Measurements from ENCODE around the gene SPRYD3.

SPRYD3 gene

DNA sequence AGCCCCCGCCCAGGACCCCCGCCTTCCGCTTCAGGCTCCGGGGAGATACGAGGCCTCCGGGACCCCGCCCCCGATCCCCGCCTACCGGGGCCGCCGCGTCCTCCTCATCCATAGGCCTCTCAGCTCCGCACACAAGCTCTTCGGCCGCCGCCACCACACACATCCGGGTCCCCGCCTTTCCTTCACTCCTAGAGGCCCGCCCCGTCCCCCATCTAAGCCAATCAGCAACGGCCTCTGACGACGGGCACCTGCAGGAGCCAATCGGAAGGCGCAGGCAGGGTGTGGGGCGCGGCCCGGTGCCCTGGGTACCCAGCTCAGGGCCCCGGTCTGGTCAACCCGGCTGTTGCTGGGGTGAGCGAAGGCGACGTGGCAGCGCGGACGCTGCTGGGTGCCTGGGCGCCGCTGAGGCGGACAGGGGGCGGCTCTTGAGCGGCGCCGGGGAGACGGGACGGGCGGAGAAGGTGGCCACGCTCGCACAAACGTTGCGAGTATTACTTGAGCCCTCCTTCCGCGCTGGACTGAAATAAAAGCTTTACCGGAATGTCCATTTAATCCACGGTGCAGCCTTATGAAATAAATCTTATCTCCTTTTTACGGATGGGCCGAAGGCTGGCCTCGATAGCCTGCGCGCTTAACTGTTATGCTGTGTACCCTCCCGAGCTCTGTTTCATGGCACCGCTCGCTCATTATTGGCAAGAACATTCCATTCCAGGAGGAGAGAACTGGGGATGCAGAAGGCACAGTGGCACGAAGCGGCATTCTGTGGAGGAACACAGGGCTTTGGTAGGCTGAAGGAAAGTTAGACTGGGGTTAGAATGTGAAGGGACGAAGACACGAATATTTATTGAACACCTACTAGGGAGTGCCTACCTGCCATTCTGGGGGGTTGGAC, at the start of gene SPRYD3 (continued):
- TF ChIP-seq, protein P1, sequence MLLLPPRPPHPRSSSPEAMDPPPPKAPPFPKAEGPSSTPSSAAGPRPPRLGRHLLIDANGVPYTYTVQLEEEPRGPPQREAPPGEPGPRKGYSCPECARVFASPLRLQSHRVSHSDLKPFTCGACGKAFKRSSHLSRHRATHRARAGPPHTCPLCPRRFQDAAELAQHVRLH (tag by site-specific recombination; IDR thresholded peaks at IDR 0.05): 0 out of 2 replicates have a peak, but pooled peaks have one; percentile 25
- TF ChIP-seq ZBTB8A (tag by site-specific recombination; IDR thresholded peaks at IDR 0.05) (peak; percentile 24), ZNF24 (tag by site-specific recombination; IDR thresholded peaks at IDR 0.05) (no peak), ZNF660 (tag by site-specific recombination; IDR thresholded peaks at IDR 0.05) (peak; percentile 44; the same call in 1 of the 2 replicates), ZNF624 (tag by site-specific recombination; IDR thresholded peaks at IDR 0.05) (no peak), ZNF37A (tag by site-specific recombination; IDR thresholded peaks at IDR 0.05) (no peak), KLF7 (tag by site-specific recombination; IDR thresholded peaks at IDR 0.05; ENCODE audit: borderline replicate concordance) (peak; percentile 11; the same call in 1 of the 2 replicates), ZNF157 (tag by site-specific recombination; IDR thresholded peaks at IDR 0.05) (no peak), IKZF3 (tag by site-specific recombination; IDR thresholded peaks at IDR 0.05) (no peak), ZSCAN16 (tag by site-specific recombination; IDR thresholded peaks at IDR 0.05) (no peak), ZNF654 (tag by site-specific recombination; IDR thresholded peaks at IDR 0.05; ENCODE audit: low read depth) (no peak)
- TF ChIP-seq, protein P2, sequence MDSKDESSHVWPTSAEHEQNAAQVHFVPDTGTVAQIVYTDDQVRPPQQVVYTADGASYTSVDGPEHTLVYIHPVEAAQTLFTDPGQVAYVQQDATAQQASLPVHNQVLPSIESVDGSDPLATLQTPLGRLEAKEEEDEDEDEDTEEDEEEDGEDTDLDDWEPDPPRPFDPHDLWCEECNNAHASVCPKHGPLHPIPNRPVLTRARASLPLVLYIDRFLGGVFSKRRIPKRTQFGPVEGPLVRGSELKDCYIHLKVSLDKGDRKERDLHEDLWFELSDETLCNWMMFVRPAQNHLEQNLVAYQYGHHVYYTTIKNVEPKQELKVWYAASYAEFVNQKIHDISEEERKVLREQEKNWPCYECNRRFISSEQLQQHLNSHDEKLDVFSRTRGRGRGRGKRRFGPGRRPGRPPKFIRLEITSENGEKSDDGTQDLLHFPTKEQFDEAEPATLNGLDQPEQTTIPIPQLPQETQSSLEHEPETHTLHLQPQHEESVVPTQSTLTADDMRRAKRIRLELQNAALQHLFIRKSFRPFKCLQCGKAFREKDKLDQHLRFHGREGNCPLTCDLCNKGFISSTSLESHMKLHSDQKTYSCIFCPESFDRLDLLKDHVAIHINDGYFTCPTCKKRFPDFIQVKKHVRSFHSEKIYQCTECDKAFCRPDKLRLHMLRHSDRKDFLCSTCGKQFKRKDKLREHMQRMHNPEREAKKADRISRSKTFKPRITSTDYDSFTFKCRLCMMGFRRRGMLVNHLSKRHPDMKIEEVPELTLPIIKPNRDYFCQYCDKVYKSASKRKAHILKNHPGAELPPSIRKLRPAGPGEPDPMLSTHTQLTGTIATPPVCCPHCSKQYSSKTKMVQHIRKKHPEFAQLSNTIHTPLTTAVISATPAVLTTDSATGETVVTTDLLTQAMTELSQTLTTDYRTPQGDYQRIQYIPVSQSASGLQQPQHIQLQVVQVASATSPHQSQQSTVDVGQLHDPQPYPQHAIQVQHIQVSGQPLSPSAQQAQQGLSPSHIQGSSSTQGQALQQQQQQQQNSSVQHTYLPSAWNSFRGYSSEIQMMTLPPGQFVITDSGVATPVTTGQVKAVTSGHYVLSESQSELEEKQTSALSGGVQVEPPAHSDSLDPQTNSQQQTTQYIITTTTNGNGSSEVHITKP (tag by site-specific recombination; IDR thresholded peaks at IDR 0.05): peak; percentile 92

DNA sequence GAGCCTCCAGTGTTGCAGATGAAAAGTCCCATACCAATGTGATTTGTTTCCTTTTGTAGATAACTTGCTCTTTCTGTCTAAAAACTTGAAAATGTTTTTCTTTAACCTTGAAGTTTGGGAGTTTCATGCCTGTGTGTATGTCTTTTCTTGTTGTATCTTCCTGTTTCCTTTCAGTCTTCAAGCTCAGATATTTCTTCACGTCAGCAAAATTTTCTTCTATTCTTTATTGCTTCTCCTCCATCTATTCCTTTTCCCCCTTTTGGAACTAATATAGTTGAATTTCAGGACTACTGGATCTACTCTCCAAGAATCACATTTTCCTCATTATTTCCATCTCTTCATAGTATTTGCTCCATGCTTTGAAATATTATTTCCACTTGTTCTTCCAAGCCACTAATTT, 48.0 kb upstream of the SPRYD3 start:
- POLR2A ChIA-PET: interaction anchor here (0.6 to 0.7 kb wide), 2 partner anchors 133 to 424 kb away, joined by 3 to 4 read pairs; no protein-coding TSS in a partner anchor
- no peaks in the 10 kb centered on the region for H3K36me3 ChIP-seq (ENCODE audit: control insufficient read depth in 2 of 2, insufficient read depth in 1 of 2, low read length in 2 of 2)
- no peaks in the 10 kb centered on the region for H3K4me1 ChIP-seq (ENCODE audit: control insufficient read depth, insufficient read depth, low read length)
- H3K9me3 ChIP-seq (ENCODE audit: control insufficient read depth, insufficient read depth, low read depth, low read length): no peaks in the 10 kb centered on the region
- H3K27ac ChIP-seq (ENCODE audit: extremely low read depth, low read depth, low read length): no peak overlapping the region
- CTCF ChIA-PET: no interaction called here
- no peak overlapping the region for H3K4me3 ChIP-seq (ENCODE audit: low read depth, low read length)
- TF ChIP-seq KLF8 (tag by site-specific recombination; IDR thresholded peaks at IDR 0.05): no peak
- TF ChIP-seq ZNF138 (tag by site-specific recombination; IDR thresholded peaks at IDR 0.05; ENCODE audit: borderline replicate concordance): no peak
- no peak for TF ChIP-seq ZNF433 (tag by site-specific recombination; IDR thresholded peaks at IDR 0.05; ENCODE audit: low read depth)
- TF ChIP-seq, protein P3, sequence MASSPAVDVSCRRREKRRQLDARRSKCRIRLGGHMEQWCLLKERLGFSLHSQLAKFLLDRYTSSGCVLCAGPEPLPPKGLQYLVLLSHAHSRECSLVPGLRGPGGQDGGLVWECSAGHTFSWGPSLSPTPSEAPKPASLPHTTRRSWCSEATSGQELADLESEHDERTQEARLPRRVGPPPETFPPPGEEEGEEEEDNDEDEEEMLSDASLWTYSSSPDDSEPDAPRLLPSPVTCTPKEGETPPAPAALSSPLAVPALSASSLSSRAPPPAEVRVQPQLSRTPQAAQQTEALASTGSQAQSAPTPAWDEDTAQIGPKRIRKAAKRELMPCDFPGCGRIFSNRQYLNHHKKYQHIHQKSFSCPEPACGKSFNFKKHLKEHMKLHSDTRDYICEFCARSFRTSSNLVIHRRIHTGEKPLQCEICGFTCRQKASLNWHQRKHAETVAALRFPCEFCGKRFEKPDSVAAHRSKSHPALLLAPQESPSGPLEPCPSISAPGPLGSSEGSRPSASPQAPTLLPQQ (tag by site-specific recombination; IDR thresholded peaks at IDR 0.05): no peak

DNA sequence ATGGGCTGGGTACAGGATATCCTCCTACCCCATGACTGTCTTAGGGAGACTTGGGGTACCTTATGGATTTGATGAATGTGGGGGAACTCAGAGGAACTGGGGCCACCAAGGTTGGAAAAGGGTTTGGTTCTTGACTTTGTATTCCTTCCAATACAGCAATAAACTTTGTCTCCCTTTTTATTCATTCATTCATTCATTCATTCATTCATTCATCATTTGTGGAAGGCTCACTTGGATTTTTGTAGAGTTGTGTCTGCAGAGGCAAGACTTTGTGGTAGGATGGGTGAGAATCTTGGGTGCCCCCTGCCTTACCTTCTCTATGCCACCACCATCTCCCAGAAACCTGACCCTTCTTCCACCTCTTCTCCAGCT, 45.1 kb upstream of the SPRYD3 start:
- CTCF ChIA-PET: interaction anchor here (1.4 kb wide), 1 partner anchor 58 kb away, joined by 3 read pairs; no protein-coding TSS in a partner anchor
- POLR2A ChIA-PET: no interaction called here
- Histone ChIP-seq H3K36me3 (ENCODE audit: control insufficient read depth in 2 of 2, insufficient read depth in 1 of 2, low read length in 2 of 2) (no peaks in the 10 kb centered on the region), H3K4me1 (ENCODE audit: control insufficient read depth, insufficient read depth, low read length) (no peaks in the 10 kb centered on the region), H3K27ac (ENCODE audit: extremely low read depth, low read depth, low read length) (no peak overlapping the region), H3K4me3 (ENCODE audit: low read depth, low read length) (no peak overlapping the region), H3K9me3 (ENCODE audit: control insufficient read depth, insufficient read depth, low read depth, low read length) (no peaks in the 10 kb centered on the region)
- TF ChIP-seq ZNF24 (tag by site-specific recombination; IDR thresholded peaks at IDR 0.05) (peak; percentile 56; the same call in 1 of the 2 replicates), ZNF433 (tag by site-specific recombination; IDR thresholded peaks at IDR 0.05; ENCODE audit: low read depth) (no peak)
